HepG2 (cell line): ENCODE results near the gene TAS1R1. TPM values are rescaled to one million over a fixed set of nuclear protein-coding genes. Genes with fewer than 3 reads are reported as not detected.

ENCODE experiments used
- AHDC1 ChIP-seq: sonication (generic); formaldehyde crosslinking; IDR thresholded peaks from 2 replicates; pipeline ENCODE4 v1.5.1; 2020; ENCODE audit warnings: mild to moderate bottlenecking, missing genetic modification reagents, borderline replicate concordance
- CEBPG ChIP-seq: IDR thresholded peaks from 2 replicates; pipeline ENCODE4 v1.6.1; 2016
- CREB1 ChIP-seq, 2 experiments: fragments of 450-650 bp in 1 of 2; IDR thresholded peaks; 2 replicates each; pipeline ENCODE4 v1.6.1; 2016 to 2017; ENCODE audit warnings: control low read depth in 1 of 2, mild to moderate bottlenecking in 1 of 2, missing compliant biosample characterization in 1 of 2, missing genetic modification characterization in 1 of 2
- DBP ChIP-seq: sonication (generic); formaldehyde crosslinking; IDR thresholded peaks from 2 replicates; pipeline ENCODE4 v1.4.0; 2020; ENCODE audit warnings: missing genetic modification reagents; ENCODE audit errors: not compliant biosample characterization
- DR1 ChIP-seq: sonication (generic); formaldehyde crosslinking; IDR thresholded peaks from 2 replicates; pipeline ENCODE4 v1.8.0; 2021; ENCODE audit warnings: mild to moderate bottlenecking, missing genetic modification reagents, inconsistent platforms
- GABPA ChIP-seq, 2 experiments: IDR thresholded peaks; 2 replicates each; pipeline ENCODE4 v1.6.1; 2011 to 2016; ENCODE audit warnings: low read depth in 2 of 2, low read length in 1 of 2, missing biosample characterization in 1 of 2, missing genetic modification characterization in 1 of 2
- HMGXB4 ChIP-seq, 2 experiments: sonication (generic) in 1 of 2; formaldehyde crosslinking in 1 of 2; IDR thresholded peaks; 2 replicates each; pipeline versions ENCODE4 v1.4.0 to v1.6.1; 2018 to 2020; ENCODE audit warnings: missing genetic modification reagents in 2 of 2, borderline replicate concordance in 1 of 2, low read depth in 1 of 2, mild to moderate bottlenecking in 1 of 2, missing biosample characterization in 1 of 2
- IKZF5 ChIP-seq: IDR thresholded peaks from 2 replicates; pipeline ENCODE4 v1.6.1; 2018; ENCODE audit warnings: missing genetic modification reagents, mild to moderate bottlenecking, missing compliant biosample characterization
- ISX ChIP-seq: sonication (generic); formaldehyde crosslinking; conservative IDR thresholded peaks from 2 replicates; pipeline ENCODE4 v1.5.0; 2020; ENCODE audit warnings: missing genetic modification reagents
- JUN ChIP-seq: sonication (generic); formaldehyde crosslinking; IDR thresholded peaks from 2 replicates; pipeline ENCODE4 v1.4.0; 2020; ENCODE audit warnings: mild to moderate bottlenecking, missing genetic modification reagents
- KLF16 ChIP-seq, 2 experiments: sonication (generic) in 1 of 2; formaldehyde crosslinking in 1 of 2; IDR thresholded peaks; 2 replicates each; pipeline versions ENCODE4 v1.6.1 to v1.8.0; 2016 to 2023; ENCODE audit warnings: missing genetic modification reagents in 2 of 2, missing compliant biosample characterization in 1 of 2
- MAFK ChIP-seq, 2 experiments: IDR thresholded peaks in 1 of 2; conservative IDR thresholded peaks in 1 of 2; 2 replicates each; pipeline ENCODE4 v1.6.1; 2011; ENCODE audit warnings: improper control_type of control experiment in 2 of 2, low read length in 2 of 2
- MXI1 ChIP-seq: IDR thresholded peaks from 3 replicates; pipeline ENCODE4 v1.6.1; 2012; ENCODE audit warnings: low read depth, low read length, inconsistent platforms, borderline replicate concordance
- NFRKB ChIP-seq: fragments of 450-650 bp; IDR thresholded peaks from 2 replicates; pipeline ENCODE4 v1.6.1; 2017
- SSRP1 ChIP-seq: IDR thresholded peaks from 2 replicates; pipeline ENCODE4 v1.6.1; 2016; ENCODE audit warnings: control low read depth
- TEF ChIP-seq: sonication (generic); formaldehyde crosslinking; IDR thresholded peaks from 2 replicates; pipeline ENCODE4 v1.5.0; 2020; ENCODE audit warnings: missing genetic modification reagents
- TGIF2 ChIP-seq: IDR thresholded peaks from 2 replicates; pipeline ENCODE4 v1.6.1; 2016; ENCODE audit warnings: control low read depth, missing compliant biosample characterization
- ZFY ChIP-seq: sonication (generic); formaldehyde crosslinking; IDR thresholded peaks from 2 replicates; pipeline ENCODE4 v1.4.0; 2020; ENCODE audit warnings: missing genetic modification reagents
- polyA plus RNA-seq, 8 experiments: library from polyadenylated mRNA; depleted of rRNA in 3 of 8; stranded (reverse) in 7 of 8; unstranded in 1 of 8; fragments of >200 nt; fragmentation: Illumina TruSeq in 4 of 8; extraction: Trizol in 4 of 8; gene quantifications; 2 replicates each; pipeline versions ENCODE4 v1.2.1 to v1.2.3, GENCODE V29; 2011 to 2016; ENCODE audit warnings: low read depth in 4 of 8, missing spikeins in 1 of 8, mixed read lengths in 1 of 8; ENCODE audit not compliant: insufficient read depth in 1 of 8
- total RNA-seq, 5 experiments: library from RNA; depleted of rRNA; stranded (reverse); fragments of >200 nt; fragmentation: Illumina TruSeq; extraction: Trizol; gene quantifications; 2 replicates each; pipeline ENCODE4 v1.2.3, GENCODE V29; 2016; ENCODE audit warnings: low read depth in 1 of 5

TAS1R1 gene
- total and polyA plus RNA-seq, 2 of the 13 experiments (the other 11 are each of a cell fraction or from before 2014, with no cell fraction given) = 1.4 to 1.6 TPM

- TF ChIP-seq ZFY (CRISPR knock-in tag) (peak; percentile 84), NFRKB (peak; percentile 66; the same call in 1 of the 2 replicates), DR1 (CRISPR knock-in tag) (peak; percentile 24; the same call in 1 of the 2 replicates), MXI1 (peak; percentile 76; the same call in 1 of the 3 replicates), CEBPG (CRISPR knock-in tag) (peak; percentile 96), MAFK (conservative IDR thresholded peaks at IDR 0.05 in 1 of 2, IDR thresholded peaks at IDR 0.05 in 1 of 2; ENCODE audit: low read length in 2 of 2) (peak; percentile 46 to 51; a peak in 3 of 4 replicates), SSRP1 (CRISPR knock-in tag) (0 out of 2 replicates have a peak, but pooled peaks have one; percentile 67), JUN (CRISPR knock-in tag) (no peak), ISX (CRISPR knock-in tag) (no peak), KLF16 (CRISPR knock-in tag; IDR thresholded peaks at IDR 0.05) (peak in 1 of 2 experiments; percentile 59; a peak in 1 of 4 replicates), IKZF5 (CRISPR knock-in tag) (peak; percentile 80), GABPA (IDR thresholded peaks at IDR 0.05; ENCODE audit: low read depth, low read length) (no peak), GABPA (CRISPR knock-in tag; IDR thresholded peaks at IDR 0.05; ENCODE audit: low read depth) (peak; percentile 55; the same call in 1 of the 2 replicates), TEF (CRISPR knock-in tag) (peak; percentile 54; the same call in 1 of the 2 replicates), TGIF2 (CRISPR knock-in tag) (peak; percentile 69; the same call in 1 of the 2 replicates), HMGXB4 (CRISPR knock-in tag; IDR thresholded peaks at IDR 0.05; ENCODE audit: borderline replicate concordance in 1 of 2, low read depth in 1 of 2) (peak in 1 of 2 experiments; percentile 52; a peak in 1 of 4 replicates), CREB1 (IDR thresholded peaks at IDR 0.05) (no peak), CREB1 (CRISPR knock-in tag; IDR thresholded peaks at IDR 0.05) (peak; percentile 66), AHDC1 (CRISPR knock-in tag) (peak; percentile 17; the same call in 1 of the 2 replicates), DBP (no peak)
These were observed 48.9 kb downstream of the TAS1R1 start (continued) for GRCh38 chr1:6603915-6604558.
